NCI-H510A (cell line): ENCODE measurements around the gene GPR84.
A peak's percentile ranks its signal among the peaks of the same experiment; 100 is the strongest.
"Not testable (repeated sequence)": the region's sequence is repeated elsewhere in the genome, so short reads cannot be mapped to it uniquely, and the experiment has no call there.

Source experiments
- DNase-seq: peaks from one replicate; lab custom pipeline; 2025; lab: John Stamatoyannopoulos, UW

GPR84 gene

DNA sequence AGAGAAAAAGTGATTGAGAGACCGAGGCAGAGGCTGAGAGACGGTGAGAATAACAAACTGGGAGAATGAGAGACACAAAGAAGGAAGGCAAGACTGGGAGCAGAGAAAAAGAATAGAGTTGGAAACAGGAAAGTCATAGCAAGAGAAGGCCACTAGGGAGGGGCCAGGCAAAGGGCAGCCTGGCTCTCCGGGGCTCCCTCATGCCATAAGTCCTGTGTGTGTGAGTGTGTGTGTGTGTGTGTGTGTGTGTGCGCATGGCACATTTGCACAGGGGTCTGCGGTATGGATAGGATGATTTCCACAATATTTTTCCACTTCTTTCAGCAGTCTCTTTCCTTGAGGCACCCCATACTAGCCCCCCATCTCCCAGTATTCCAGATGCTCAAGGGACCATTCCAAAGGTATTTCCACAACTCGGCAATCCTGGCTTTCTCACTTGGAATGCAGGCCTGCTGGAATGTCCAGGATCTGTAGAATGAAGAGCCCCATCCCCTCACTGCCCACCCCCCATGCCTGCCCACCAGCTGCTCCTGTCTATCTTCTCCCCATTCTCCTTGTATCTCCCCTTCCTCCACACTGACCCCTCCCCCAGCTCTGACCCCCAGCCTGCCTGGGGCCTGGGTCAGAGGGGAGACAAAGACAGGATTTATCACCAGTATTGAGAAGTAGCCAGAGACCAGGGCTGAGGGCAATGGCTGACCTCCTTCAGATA is 9.0 kb downstream of the GPR84 start:
- DNase-seq, result no peak

GRCh38 chr12:54354271-54354670 is 10.0 kb downstream of the GPR84 start:
- not testable (repeated sequence) for DNase-seq

- DNase-seq, result peak; percentile 68
Measured at GRCh38 chr12:54352891-54353874, 11.1 kb downstream of the GPR84 start.

GRCh38 chr12:54352022-54352531 is 12.2 kb downstream of the GPR84 start:
- DNase-seq, result no peak

GRCh38 chr12:54351341-54351740 is 12.9 kb downstream of the GPR84 start:
- no peak for DNase-seq

- DNase-seq, result no peak
Measured at GRCh38 chr12:54350743-54351142, 13.5 kb downstream of the GPR84 start.

DNA sequence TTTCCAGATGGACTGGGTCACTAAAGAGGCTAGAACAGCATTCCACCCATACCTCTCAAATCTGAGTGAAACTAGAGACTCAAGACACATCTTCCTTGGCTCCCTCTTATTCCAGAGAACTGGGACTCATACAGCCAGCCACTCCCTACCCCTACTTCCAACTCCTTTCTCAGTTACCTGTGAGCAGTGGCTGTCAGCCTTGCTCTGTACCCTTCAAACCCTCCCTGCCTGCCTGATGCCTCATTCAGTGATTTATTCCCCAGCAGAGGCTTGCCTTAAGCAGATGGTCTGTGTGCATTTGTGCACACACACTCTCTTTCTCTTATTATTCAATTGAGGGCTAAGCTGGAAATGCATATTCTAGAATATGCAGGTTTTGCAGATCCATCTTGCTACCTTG is 14.6 kb downstream of the GPR84 start:
- DNase-seq, result no peak

- no peak for DNase-seq
Measured at GRCh38 chr12:54349036-54349435, 15.2 kb downstream of the GPR84 start.

GRCh38 chr12:54341378-54342300 is 22.6 kb downstream of the GPR84 start:
- DNase-seq, result no peak

GRCh38 chr12:54340846-54341245 is 23.4 kb downstream of the GPR84 start:
- DNase-seq, result no peak

DNA sequence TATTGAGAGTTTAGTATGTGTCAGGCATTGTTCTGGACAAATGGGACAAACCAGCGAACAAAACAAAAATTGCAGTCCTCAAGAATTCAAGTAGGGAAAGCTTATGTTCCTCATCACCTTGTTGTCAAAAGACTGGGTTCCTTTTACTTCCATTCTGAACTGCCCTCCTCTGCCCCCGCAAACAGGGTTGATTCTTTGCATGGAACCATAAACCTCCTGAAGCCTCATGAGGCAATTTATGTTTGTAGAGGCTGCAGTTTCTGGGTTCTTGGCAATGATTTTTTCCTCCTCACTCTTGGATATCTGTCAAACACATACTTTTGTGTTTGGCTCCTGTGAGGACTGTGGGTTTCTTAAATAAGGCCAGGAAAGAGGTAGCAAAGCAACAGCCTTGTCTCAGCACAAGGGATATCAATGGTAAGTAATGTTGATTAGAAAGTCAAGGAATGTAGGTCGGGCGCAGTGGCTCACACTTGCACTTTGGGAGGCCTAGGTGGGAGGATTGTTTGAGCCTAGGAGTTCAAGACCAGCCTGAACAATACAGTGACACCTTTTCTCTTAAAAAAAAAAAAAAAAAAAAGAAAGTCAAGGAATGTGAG is 25.5 kb downstream of the GPR84 start:
- DNase-seq, result no peak

GRCh38 chr12:54337854-54338650 is 26.2 kb downstream of the GPR84 start:
- no peak for DNase-seq

DNA sequence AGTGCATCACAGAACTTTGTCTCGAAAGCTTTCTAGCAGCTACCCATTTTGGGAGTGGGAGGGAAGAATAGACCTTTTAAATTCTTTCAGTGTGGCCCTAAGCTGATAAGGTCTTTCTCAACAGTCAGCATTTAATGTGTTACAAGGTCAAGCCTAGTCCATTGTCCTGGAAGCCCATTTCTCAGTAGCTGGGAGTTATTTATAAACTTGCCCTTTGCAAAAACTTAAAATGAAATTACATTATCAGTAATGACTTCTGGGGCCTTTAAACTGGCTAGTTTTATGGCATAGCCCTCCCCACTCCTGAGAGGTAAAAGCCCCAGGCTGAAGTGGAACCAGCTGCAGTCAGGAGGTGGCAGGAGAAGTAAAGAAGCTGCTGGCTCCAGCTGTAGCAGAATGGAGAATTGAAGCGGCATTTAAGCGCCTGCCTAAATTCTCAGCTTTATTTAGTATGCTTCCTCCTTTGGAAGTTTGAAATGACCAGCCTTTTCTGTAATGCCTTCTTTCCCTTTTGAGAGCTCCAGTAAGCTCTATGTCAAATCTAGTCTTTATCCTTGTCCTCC is 26.9 kb downstream of the GPR84 start:
- no peak for DNase-seq

- DNase-seq, result no peak
Measured at GRCh38 chr12:54333420-54334034, 30.8 kb downstream of the GPR84 start.

DNA sequence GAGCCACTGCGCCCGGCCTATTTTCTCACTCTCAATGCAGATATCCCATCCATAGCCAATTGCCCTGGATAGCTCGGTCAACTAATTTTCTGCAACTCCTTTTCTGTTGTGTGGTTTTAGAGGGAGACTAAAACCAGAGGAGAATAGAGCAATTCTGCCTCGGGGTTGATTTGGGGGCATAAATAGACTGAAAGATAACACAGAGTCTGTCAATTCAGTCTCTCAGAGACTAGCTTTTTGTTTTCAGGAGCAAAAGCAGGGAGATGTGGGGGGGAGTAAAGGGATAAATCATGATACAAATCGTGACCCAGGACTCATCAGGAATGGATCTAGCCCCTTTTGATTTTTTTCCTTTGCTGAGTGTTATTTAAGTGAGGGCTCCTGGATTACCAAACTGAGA is 32.8 kb downstream of the GPR84 start:
- DNase-seq, result no peak

DNA sequence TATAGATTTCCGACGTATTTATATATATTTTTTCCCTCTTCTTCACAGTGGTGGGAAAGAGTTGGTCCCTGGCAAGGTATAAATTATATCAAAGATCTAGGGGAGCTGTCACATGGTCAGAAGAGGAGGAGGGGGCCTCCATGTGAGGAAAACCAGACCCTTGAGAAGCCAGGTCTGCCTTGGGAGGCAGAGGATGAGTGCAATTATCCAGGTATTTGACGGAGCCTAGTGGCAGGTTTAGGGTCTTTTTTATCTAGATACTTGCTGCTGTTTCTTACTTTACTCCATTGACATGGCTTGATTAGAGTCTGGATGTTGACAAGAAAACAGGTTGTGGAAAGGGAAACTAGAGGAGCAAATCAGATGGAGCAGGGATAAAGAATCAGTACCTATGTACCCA is 33.8 kb downstream of the GPR84 start:
- no peak for DNase-seq

- no peak for DNase-seq
Measured at GRCh38 chr12:54329759-54330158, 34.5 kb downstream of the GPR84 start.

DNA sequence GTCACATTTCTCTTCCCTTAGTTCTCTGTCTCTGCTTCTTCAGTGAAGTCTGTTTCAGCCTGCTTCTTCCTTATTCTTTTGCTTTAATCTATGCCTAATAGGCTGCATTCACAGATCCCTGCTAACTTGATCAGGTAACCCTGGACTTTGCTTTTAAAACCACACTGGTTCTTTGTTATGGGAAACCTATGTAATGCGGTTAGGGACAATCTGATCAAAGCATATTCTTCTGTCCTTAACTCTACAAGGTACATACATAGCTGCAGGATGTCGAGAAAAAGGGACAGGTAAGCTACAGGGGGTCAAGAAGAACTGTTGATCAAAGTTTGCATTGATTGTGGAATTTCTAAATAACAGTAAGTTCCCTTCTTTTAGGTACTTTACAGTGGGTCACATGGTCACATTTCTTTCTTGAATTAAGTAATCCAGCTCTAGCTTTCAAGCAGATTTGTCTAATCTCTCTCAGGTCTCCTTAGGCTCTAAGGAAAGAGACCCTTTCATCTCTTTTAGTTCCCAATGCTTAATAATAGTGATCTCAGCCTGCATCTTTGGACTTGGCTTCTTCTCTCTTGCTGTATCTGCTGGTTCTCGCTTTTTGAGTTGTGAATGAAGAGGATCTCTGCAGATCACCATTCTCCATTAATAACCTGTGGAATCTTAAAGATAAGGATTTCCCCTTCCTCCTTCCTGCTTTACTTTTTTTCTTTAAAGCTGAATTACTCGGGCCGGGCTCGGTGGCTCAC is 35.5 kb downstream of the GPR84 start:
- DNase-seq, result no peak
